ENCODE results near the gene WNT3A.

Gene WNT3A

DNA sequence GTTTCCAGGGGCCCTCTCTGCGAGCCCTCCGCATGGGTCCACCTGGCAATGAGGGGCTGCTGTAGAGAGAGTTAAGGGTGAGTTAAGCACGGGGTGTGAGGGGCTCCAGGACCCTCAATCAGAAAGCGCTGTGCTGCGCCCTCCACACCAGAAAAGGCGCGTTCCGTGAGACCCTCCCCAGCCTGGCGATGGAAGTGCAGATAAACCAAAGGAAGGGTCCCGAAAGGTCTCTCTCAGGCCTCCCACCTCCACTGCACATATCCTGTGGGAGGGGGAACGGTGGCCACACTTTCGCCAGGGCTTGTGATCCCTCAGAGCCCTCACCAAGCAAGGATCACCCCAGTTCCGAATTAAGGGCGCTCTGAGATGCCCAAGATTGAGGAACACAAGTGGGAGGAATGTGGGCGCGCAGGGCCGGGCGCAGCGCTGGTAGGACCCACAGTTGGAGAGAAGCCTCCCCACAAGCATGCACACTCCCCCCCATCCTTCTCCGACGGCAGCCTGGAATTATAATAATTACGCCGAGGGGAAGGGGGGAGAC, 1.1 kb downstream of the WNT3A start:
- Histone ChIP-seq H3K4me2 (ENCODE audit: low read length) (no peak overlapping the region), H2AFZ (ENCODE audit: low read length) (no peak overlapping the region), H3K27me3 (ENCODE audit: insufficient read depth, low read length) (no peaks in the 10 kb centered on the region), H3F3A (ENCODE audit: insufficient read depth, low read length) (no peaks in the 10 kb centered on the region), H3K4me1 (ENCODE audit: insufficient read depth, low read length, severe bottlenecking) (peaks cover 3% of the 10 kb centered on the region), H3K4me3 (ENCODE audit: low read depth, low read length, poor library complexity, severe bottlenecking) (no peak overlapping the region), H3K9ac (ENCODE audit: low read length) (no peak overlapping the region), H3K79me2 (ENCODE audit: insufficient read depth, low read length) (no peaks in the 10 kb centered on the region), H3K9me3 (ENCODE audit: low read length) (no peaks in the 10 kb centered on the region), H4K20me1 (ENCODE audit: insufficient read depth, low read length) (no peaks in the 10 kb centered on the region), H3K27ac (ENCODE audit: low read depth, low read length, poor library complexity, severe bottlenecking) (no peak overlapping the region), H3K36me3 (ENCODE audit: insufficient read depth, low read length) (no peaks in the 10 kb centered on the region), H3K9me2 (ENCODE audit: low read depth, low read length) (no peaks in the 10 kb centered on the region)
- no peak for TF ChIP-seq EZH2 (IDR thresholded peaks at IDR 0.05; ENCODE audit: borderline replicate concordance, low read length)
- no peak for TF ChIP-seq CTCF (IDR thresholded peaks at IDR 0.05; ENCODE audit: low read length)

DNA sequence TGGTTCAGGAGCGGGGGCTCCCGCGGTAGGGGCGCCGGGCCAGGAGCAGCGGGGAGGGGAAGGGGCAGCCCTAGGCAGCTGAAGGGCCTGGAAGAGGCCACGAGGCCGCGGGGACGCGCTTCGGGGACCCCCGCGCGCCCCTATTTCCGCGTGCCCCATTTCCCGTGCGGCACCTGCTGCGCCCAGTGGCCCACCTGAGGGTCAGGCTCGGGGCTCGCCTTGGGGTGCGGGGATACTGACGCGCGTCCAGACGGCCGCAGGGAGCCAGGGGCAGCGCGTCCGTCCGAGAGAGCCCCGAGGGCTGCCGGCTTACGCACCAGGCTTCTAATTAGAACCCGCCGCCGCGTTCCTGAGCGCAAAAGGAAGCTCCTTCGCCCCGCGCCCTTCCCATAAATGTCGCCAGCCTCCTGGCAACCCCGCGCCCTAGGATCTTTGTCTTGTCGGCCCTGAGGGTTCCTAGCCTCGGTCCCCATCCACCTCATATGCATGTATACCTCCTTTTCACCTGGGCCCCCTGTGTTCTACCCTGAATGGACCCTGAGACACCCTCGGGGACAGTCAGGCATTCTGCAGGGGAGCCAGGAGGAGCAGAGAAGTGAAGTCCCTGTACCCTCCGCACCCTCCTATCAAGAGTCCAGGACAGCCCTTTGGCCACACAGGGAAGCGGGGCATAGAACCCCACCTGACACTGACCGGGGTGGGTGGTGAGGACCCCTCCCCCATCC, 1.8 kb downstream of the WNT3A start:
- TF ChIP-seq EZH2 (IDR thresholded peaks at IDR 0.05; ENCODE audit: borderline replicate concordance, low read length) (no peak), CTCF (IDR thresholded peaks at IDR 0.05; ENCODE audit: low read length) (no peak)
- H3F3A ChIP-seq (ENCODE audit: insufficient read depth, low read length), result no peaks in the 10 kb centered on the region
- H3K4me2 ChIP-seq (ENCODE audit: low read length), result no peak overlapping the region
- H3K4me3 ChIP-seq (ENCODE audit: low read depth, low read length, poor library complexity, severe bottlenecking), result no peak overlapping the region
- H3K27ac ChIP-seq (ENCODE audit: low read depth, low read length, poor library complexity, severe bottlenecking), result no peak overlapping the region
- H2AFZ ChIP-seq (ENCODE audit: low read length), result no peak overlapping the region
- H3K27me3 ChIP-seq (ENCODE audit: insufficient read depth, low read length), result no peaks in the 10 kb centered on the region
- no peaks in the 10 kb centered on the region for H3K36me3 ChIP-seq (ENCODE audit: insufficient read depth, low read length)
- peaks cover 3% of the 10 kb centered on the region for H3K4me1 ChIP-seq (ENCODE audit: insufficient read depth, low read length, severe bottlenecking)
- no peak overlapping the region for H3K9ac ChIP-seq (ENCODE audit: low read length)
- no peaks in the 10 kb centered on the region for H3K79me2 ChIP-seq (ENCODE audit: insufficient read depth, low read length)
- H4K20me1 ChIP-seq (ENCODE audit: insufficient read depth, low read length), result no peaks in the 10 kb centered on the region
- H3K9me3 ChIP-seq (ENCODE audit: low read length), result no peaks in the 10 kb centered on the region
- H3K9me2 ChIP-seq (ENCODE audit: low read depth, low read length), result no peaks in the 10 kb centered on the region

DNA sequence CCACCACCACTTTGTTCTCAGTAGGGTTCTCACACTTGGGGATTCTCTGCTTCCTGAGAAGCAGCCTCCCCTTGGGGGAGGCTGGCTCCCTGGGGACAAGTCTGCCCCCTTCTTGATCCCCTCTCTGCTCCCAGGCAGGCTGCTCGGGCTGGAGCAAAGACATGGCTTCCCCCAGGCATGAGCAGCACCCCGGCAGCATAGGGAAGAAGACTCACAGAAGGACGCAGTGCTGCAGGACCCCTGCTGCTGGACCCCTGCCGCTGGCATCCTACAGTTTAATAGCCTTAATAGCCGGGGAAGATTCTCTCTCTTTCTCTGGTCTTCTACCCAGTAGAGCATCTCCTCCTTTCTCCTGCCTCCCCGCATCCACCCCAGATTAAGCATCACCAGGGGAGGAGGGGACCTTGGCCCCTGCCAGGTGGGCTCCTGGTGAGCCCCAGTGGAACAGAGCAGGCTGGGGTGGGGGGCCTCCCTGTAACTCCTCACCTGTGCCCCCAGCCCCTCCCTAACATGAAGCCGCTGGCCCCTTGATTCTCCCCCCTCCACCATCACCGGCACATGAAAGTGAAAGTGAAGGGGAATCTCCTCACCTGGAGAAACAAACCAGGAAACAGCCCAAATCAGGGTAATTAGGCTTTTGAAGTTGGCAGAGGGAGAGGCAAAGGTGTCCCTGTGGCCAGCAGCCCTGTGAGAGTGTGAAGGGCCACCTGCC, 2.5 kb downstream of the WNT3A start:
- no peaks in the 10 kb centered on the region for H4K20me1 ChIP-seq (ENCODE audit: insufficient read depth, low read length)
- H3K9me3 ChIP-seq (ENCODE audit: low read length), result no peaks in the 10 kb centered on the region
- peaks cover 3% of the 10 kb centered on the region for H3K4me1 ChIP-seq (ENCODE audit: insufficient read depth, low read length, severe bottlenecking)
- no peaks in the 10 kb centered on the region for H3K9me2 ChIP-seq (ENCODE audit: low read depth, low read length)
- no peak overlapping the region for H3K4me2 ChIP-seq (ENCODE audit: low read length)
- H3K9ac ChIP-seq (ENCODE audit: low read length), result no peak overlapping the region
- H3K27me3 ChIP-seq (ENCODE audit: insufficient read depth, low read length), result no peaks in the 10 kb centered on the region
- TF ChIP-seq CTCF (IDR thresholded peaks at IDR 0.05; ENCODE audit: low read length) (no peak), EZH2 (IDR thresholded peaks at IDR 0.05; ENCODE audit: borderline replicate concordance, low read length) (no peak)
- no peak overlapping the region for H3K4me3 ChIP-seq (ENCODE audit: low read depth, low read length, poor library complexity, severe bottlenecking)
- no peaks in the 10 kb centered on the region for H3K36me3 ChIP-seq (ENCODE audit: insufficient read depth, low read length)
- no peak overlapping the region for H3K27ac ChIP-seq (ENCODE audit: low read depth, low read length, poor library complexity, severe bottlenecking)
- H3F3A ChIP-seq (ENCODE audit: insufficient read depth, low read length), result no peaks in the 10 kb centered on the region
- no peaks in the 10 kb centered on the region for H3K79me2 ChIP-seq (ENCODE audit: insufficient read depth, low read length)
- H2AFZ ChIP-seq (ENCODE audit: low read length), result no peak overlapping the region

All from OCI-LY1 (cell line).